Neural crest cell (in vitro differentiated cells): ENCODE data around the gene ATF6. TPM values are rescaled to one million over a fixed set of nuclear protein-coding genes. Genes with fewer than 3 reads are reported as not detected.

Source experiments
- DNase-seq: peaks from one replicate; pipeline ENCODE4 v3.0.0; 2021; ENCODE audit warnings: low read depth, mixed read lengths, low spot score
- H3K27ac Mint-ChIP-seq: one replicate; pipeline ENCODE4 v1.8.0; 2021; ENCODE audit warnings: mild to moderate bottlenecking, mixed read lengths; ENCODE audit not compliant: unreplicated experiment
- H3K27me3 Mint-ChIP-seq: 2 replicates; pipeline ENCODE4 v1.8.0; 2021; ENCODE audit warnings: low read depth, mild to moderate bottlenecking, mixed read lengths
- H3K36me3 Mint-ChIP-seq: 2 replicates; pipeline ENCODE4 v1.8.0; 2021; ENCODE audit warnings: low read depth, mild to moderate bottlenecking, mixed read lengths
- H3K4me1 Mint-ChIP-seq: 2 replicates; pipeline ENCODE4 v1.8.0; 2021; ENCODE audit warnings: mixed read lengths
- H3K4me3 Mint-ChIP-seq: one replicate; pipeline ENCODE4 v1.8.0; 2021; ENCODE audit warnings: mild to moderate bottlenecking, mixed read lengths
- H3K9me3 Mint-ChIP-seq: 2 replicates; pipeline ENCODE4 v1.8.0; 2021; ENCODE audit warnings: mixed read lengths
- total RNA-seq: library from RNA; stranded (reverse); gene quantifications from 2 replicates; pipeline ENCODE4 v1.2.1, GENCODE V29; 2021
- TF ChIP-seq, protein P1 (sequence below): fragments of 200-600 bp; sonication (generic); conservative IDR thresholded peaks from 2 replicates; pipeline ENCODE4 v1.5.0; 2021; ENCODE audit warnings: antibody characterized with exemption, mild to moderate bottlenecking

The ATF6 gene
- total RNA-seq, 1 donor from 2014 or later: 17.8 TPM

DNA sequence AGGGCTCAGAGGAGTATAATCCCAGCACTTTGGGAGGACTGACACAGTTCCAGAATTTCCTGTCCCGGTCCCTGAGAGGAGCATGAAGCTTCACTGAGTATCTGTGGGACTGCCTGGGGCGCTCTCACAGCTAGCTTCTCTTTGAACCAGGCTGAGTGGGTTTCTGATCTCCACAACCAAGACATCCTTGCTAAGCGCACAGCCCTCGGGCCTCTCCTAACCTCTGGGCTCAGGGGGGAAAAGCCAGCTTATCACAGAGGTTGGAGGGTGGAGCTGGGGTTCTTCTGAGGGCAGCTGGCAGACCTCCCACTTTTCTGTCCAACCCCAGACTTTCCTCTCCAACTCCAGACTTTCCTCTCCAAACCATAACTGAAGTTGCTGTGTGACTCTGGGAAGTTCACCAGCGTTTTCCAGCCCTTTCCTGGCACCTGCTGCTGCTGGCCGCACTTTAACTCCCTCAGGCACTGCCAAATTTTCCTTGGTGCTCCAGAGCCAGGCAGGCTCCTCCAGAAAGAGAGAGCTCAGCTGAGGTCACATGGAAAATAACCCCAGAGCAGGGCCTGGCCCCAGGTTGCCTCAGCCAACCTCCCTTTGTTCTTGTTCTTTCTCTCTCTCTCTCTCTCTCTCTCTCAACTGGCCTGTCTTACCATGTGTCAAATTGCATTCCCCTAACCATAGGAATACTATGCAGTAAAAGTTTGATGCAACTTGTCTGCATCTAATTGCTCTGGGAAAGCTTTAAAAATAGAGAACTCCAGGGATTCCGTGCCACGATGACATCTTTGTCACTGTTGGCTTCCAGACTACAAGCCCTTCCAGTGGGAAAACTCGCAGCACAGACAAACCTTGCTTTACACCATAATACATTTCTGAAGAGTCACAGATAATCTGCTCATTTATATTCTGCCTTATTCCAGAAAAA is 208.1 kb downstream of the ATF6 start:
- H3K9me3 Mint-ChIP-seq: no peaks in the 10 kb centered on the region
- H3K36me3 Mint-ChIP-seq: peaks cover 3% of the 10 kb centered on the region

DNA sequence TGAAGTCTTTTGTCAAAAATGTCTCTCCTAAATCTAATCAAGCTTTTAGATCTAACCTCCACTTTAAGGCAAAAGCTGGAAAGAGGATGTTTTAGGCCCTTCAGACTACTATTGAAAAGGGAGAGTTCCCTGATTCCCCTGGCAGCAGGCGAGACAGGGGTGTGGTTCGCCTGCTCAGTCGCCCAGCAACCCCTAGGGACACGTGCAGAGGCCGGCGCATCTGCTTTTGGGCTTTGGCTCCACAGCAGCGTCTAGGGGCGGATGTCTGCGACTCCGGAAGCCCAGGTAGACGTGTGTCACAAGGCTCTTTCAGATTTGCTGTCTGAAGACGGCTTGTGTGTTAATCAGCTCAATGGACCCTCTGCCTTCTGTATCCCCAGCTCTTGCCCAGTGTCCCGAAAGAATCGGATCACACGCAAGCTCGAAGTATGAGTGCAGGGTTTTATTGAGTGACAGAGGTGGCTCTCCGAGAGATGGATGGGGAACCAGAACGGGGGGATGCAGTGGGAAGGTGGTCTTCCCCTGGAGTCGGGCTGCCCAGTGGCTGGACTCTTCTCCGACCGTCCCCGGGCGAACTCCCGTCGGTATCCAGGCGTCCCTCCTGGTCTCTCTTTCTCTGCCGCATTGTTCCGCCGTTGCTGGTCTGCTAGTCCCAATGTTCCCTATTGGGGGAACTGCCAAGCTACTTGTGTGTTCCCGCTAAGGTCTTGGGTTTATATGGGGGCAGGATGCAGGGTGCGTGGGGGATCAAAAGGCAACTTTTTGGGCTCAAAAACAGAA is 212.1 kb downstream of the ATF6 start:
- no peaks in the 10 kb centered on the region for H3K9me3 Mint-ChIP-seq
- no peaks in the 10 kb centered on the region for H3K27me3 Mint-ChIP-seq
- TF ChIP-seq, protein P1, sequence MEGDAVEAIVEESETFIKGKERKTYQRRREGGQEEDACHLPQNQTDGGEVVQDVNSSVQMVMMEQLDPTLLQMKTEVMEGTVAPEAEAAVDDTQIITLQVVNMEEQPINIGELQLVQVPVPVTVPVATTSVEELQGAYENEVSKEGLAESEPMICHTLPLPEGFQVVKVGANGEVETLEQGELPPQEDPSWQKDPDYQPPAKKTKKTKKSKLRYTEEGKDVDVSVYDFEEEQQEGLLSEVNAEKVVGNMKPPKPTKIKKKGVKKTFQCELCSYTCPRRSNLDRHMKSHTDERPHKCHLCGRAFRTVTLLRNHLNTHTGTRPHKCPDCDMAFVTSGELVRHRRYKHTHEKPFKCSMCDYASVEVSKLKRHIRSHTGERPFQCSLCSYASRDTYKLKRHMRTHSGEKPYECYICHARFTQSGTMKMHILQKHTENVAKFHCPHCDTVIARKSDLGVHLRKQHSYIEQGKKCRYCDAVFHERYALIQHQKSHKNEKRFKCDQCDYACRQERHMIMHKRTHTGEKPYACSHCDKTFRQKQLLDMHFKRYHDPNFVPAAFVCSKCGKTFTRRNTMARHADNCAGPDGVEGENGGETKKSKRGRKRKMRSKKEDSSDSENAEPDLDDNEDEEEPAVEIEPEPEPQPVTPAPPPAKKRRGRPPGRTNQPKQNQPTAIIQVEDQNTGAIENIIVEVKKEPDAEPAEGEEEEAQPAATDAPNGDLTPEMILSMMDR: no peak
- H3K4me1 Mint-ChIP-seq: peaks cover 7% of the 10 kb centered on the region
- peaks cover 5% of the 10 kb centered on the region for H3K36me3 Mint-ChIP-seq
- no peak for DNase-seq
- no peak overlapping the region for H3K4me3 Mint-ChIP-seq
- no peak overlapping the region for H3K27ac Mint-ChIP-seq

More for the DNA sequence above, 208.1 kb downstream of the ATF6 start:
- Mint-ChIP-seq H3K4me3 (no peak overlapping the region), H3K27ac (peak overlapping the region; percentile 74), H3K27me3 (no peaks in the 10 kb centered on the region), H3K4me1 (peaks cover 22% of the 10 kb centered on the region)
- no peak for DNase-seq
- TF ChIP-seq, protein P1: no peak

DNA sequence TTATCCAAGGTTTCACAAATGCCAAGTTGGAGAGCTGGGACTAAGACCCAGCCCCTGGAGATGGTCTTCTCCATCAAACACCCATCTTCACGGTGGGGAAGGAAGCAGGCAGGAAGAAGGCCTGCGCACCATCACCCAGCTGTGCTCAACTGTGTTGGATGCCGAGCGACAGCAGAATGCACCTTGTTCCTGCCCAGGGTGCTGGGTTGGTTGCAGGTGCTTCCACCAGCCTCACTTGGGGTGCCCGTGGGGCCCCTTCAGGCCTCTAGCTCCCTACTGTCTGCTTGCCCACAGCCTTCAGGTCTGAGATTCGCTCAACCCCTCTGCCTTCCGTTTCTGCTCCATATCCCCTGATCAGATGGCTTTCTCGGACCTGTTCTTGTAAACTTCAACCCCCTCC is 215.0 kb downstream of the ATF6 start:
- no peak for DNase-seq

DNA sequence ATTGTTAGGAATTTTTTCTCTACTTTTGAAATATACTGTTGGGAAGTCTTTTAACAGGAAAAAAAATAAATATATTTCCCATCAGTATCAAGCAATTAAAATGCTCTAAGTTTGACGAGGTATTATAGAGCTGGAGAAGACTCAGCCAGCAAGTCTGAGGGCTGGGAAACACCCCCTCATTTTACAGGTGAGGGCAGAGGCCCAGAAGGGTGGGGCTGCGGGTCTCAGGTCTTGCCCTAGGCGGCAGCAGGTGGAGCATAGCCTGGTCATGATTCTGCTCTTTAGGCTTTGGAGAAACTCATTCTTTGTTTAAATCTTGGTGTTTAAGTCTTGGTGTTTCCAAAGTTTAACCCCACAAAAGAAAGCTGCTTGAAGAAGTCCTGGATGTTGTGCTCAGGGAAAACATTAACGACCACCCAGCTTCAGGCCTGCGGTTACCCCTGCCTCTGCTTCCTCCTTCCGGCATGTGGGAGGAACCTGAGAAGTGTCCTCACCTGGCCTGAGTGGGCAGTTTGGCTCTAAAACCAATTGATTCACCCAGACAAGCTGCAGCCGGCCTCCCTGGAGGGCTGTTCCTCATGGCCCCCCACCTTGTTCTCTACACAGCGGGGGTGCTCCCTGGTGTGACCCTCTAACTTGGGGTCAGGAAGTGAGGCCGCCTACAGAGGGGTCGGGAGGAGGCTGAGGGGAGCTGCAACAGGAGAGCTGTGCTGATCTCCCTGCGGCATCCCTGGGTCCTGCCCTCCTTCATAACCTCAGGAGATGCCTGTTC is 215.8 kb downstream of the ATF6 start:
- Mint-ChIP-seq H3K36me3 (peaks cover 8% of the 10 kb centered on the region), H3K9me3 (no peaks in the 10 kb centered on the region), H3K4me3 (no peak overlapping the region), H3K4me1 (no peaks in the 10 kb centered on the region), H3K27me3 (no peaks in the 10 kb centered on the region), H3K27ac (no peak overlapping the region)
- TF ChIP-seq, protein P1: no peak
- no peak for DNase-seq

More for the DNA sequence above, 215.0 kb downstream of the ATF6 start:
- no peaks in the 10 kb centered on the region for H3K27me3 Mint-ChIP-seq
- peaks cover 8% of the 10 kb centered on the region for H3K36me3 Mint-ChIP-seq
- H3K4me1 Mint-ChIP-seq: no peaks in the 10 kb centered on the region
- H3K9me3 Mint-ChIP-seq: no peaks in the 10 kb centered on the region
- H3K4me3 Mint-ChIP-seq: no peak overlapping the region
- no peak overlapping the region for H3K27ac Mint-ChIP-seq
- TF ChIP-seq, protein P1: no peak

DNA sequence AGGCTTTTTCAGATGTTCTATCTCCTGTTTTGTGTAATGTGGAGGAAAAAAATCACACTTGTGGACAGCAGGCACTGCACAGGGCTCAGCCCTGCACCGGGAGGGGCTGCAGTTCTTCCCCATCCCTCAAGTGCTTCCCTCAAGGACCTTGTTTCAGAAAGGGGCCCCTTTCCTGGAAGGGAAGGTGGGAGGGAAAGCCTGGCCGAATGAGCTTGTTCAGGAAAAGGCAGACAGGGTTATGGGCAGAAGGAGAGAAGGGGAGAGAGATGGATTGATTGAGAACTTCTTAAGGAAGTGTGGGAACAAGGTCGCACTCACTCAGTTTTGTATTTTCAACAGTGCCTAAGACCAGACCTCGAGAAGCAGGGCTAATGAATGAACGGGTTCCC is 216.4 kb downstream of the ATF6 start:
- no peaks in the 10 kb centered on the region for H3K27me3 Mint-ChIP-seq
- no peaks in the 10 kb centered on the region for H3K4me1 Mint-ChIP-seq
- H3K9me3 Mint-ChIP-seq: peaks cover 4% of the 10 kb centered on the region
- peaks cover 11% of the 10 kb centered on the region for H3K36me3 Mint-ChIP-seq
- H3K27ac Mint-ChIP-seq: peak overlapping the region; percentile 59
- no peak for DNase-seq
- TF ChIP-seq, protein P1: no peak
- no peak overlapping the region for H3K4me3 Mint-ChIP-seq
